IMR-90 (cell line): ENCODE measurements around the gene TOGARAM2. TPM values are rescaled to one million over a fixed set of nuclear protein-coding genes. Genes with fewer than 3 reads are reported as not detected.

Source experiments
- ATAC-seq: fragments of 200-7000 bp; cut with Tn5 transposase; 2 replicates; pipeline ENCODE4 v1.9.1; 2020; ENCODE audit warnings: low read depth, mild to moderate bottlenecking, moderate library complexity
- BruUV-seq: library from RNA; stranded (reverse); fragments of 400-500 nt; replicated peaks from 2 replicates; lab custom pipeline; 2021; lab: Mats Ljungman, UMichigan
- CTCF ChIA-PET: fragments of 300-600 bp; formaldehyde crosslinking; extraction: SDS; loops from one replicate; lab custom pipeline; 2021; ENCODE audit warnings: antibody characterized with exemption; lab: Yijun Ruan, JAX
- POLR2A ChIA-PET: fragments of 300-600 bp; sonication (Branson Sonifier 250); formaldehyde crosslinking; loops from one replicate; lab custom pipeline; 2022; ENCODE audit warnings: antibody characterized with exemption; ENCODE audit not compliant: unreplicated experiment; lab: Charles Lee
- DNase-seq: peaks from one replicate; pipeline ENCODE4 v3.0.0; 2013
- H2AFZ ChIP-seq: replicated peaks from 2 replicates; pipeline ENCODE3; 2013; ENCODE audit warnings: low read length, mild to moderate bottlenecking; ENCODE audit not compliant: poor library complexity
- H2AK5ac ChIP-seq: 2 replicates; pipeline ENCODE4 v1.6.1; 2013; ENCODE audit warnings: low read depth, low read length, inconsistent platforms
- H2AK9ac ChIP-seq: replicated peaks from 2 replicates; pipeline ENCODE3; 2013; ENCODE audit warnings: mild to moderate bottlenecking, low read depth, low read length, moderate library complexity; ENCODE audit not compliant: poor library complexity
- H2BK120ac ChIP-seq: 2 replicates; pipeline ENCODE4 v1.6.1; 2013; ENCODE audit warnings: low read depth, low read length, inconsistent platforms
- H2BK15ac ChIP-seq: 3 replicates; pipeline ENCODE4 v1.6.1; 2013; ENCODE audit warnings: low read depth, low read length, inconsistent platforms
- H2BK20ac ChIP-seq: 2 replicates; pipeline ENCODE4 v1.6.1; 2013; ENCODE audit warnings: low read depth, mild to moderate bottlenecking, inconsistent platforms, low read length, moderate library complexity
- H2BK5ac ChIP-seq: 2 replicates; pipeline ENCODE4 v1.6.1; 2013; ENCODE audit warnings: mild to moderate bottlenecking, low read depth, low read length, inconsistent platforms; ENCODE audit not compliant: poor library complexity, severe bottlenecking
- H3K14ac ChIP-seq: replicated peaks from 2 replicates; pipeline ENCODE4 v1.6.1; 2013; ENCODE audit warnings: low read depth, low read length, inconsistent platforms
- H3K18ac ChIP-seq: 2 replicates; pipeline ENCODE4 v1.6.1; 2013; ENCODE audit warnings: low read depth, low read length, control low read depth
- H3K23ac ChIP-seq: 2 replicates; pipeline ENCODE4 v1.6.1; 2013; ENCODE audit warnings: low read depth, low read length, inconsistent platforms
- H3K27ac ChIP-seq: 2 replicates; pipeline ENCODE4 v1.5.1; 2013; ENCODE audit warnings: mild to moderate bottlenecking, control low read depth, low read length; ENCODE audit not compliant: insufficient read depth
- H3K27me3 ChIP-seq: 2 replicates; pipeline ENCODE4 v1.6.1; 2013; ENCODE audit warnings: low read length; ENCODE audit not compliant: control insufficient read depth, insufficient read depth
- H3K36me3 ChIP-seq: 2 replicates; pipeline ENCODE4 v1.6.1; 2013; ENCODE audit warnings: low read length, mixed read lengths; ENCODE audit not compliant: control insufficient read depth, insufficient read depth
- H3K4ac ChIP-seq: 2 replicates; pipeline ENCODE4 v1.6.1; 2013; ENCODE audit warnings: low read depth, low read length, inconsistent platforms
- H3K4me1 ChIP-seq: 2 replicates; pipeline ENCODE4 v1.6.1; 2013; ENCODE audit warnings: low read length, mixed read lengths; ENCODE audit not compliant: control insufficient read depth, insufficient read depth
- H3K4me2 ChIP-seq: 2 replicates; pipeline ENCODE4 v1.6.1; 2013; ENCODE audit warnings: low read depth, mild to moderate bottlenecking, control low read depth, low read length, moderate library complexity
- H3K4me3 ChIP-seq: 2 replicates; pipeline ENCODE4 v1.5.1; 2013; ENCODE audit warnings: low read depth, mild to moderate bottlenecking, control low read depth, low read length, moderate library complexity; ENCODE audit not compliant: insufficient read depth
- H3K56ac ChIP-seq: 2 replicates; pipeline ENCODE4 v1.6.1; 2013; ENCODE audit warnings: low read length, inconsistent platforms; ENCODE audit not compliant: insufficient read depth; ENCODE audit errors: extremely low read depth
- H3K79me1 ChIP-seq, 2 experiments: 2 replicates each; pipeline ENCODE4 v1.6.1; 2013; ENCODE audit warnings: low read length in 2 of 2, inconsistent platforms in 1 of 2, low read depth in 1 of 2
- H3K9ac ChIP-seq: 2 replicates; pipeline ENCODE4 v1.6.1; 2013; ENCODE audit warnings: low read depth, low read length, control low read depth
- H3K9me1 ChIP-seq: 2 replicates; pipeline ENCODE4 v1.6.1; 2013; ENCODE audit warnings: low read length, inconsistent platforms; ENCODE audit not compliant: insufficient read depth
- H3K9me3 ChIP-seq: 2 replicates; pipeline ENCODE4 v1.6.1; 2013; ENCODE audit warnings: low read length; ENCODE audit not compliant: control insufficient read depth, insufficient read depth
- H4K20me1 ChIP-seq: 2 replicates; pipeline ENCODE4 v1.6.1; 2013; ENCODE audit warnings: low read length, inconsistent platforms; ENCODE audit not compliant: insufficient read depth
- H4K5ac ChIP-seq: 2 replicates; pipeline ENCODE4 v1.6.1; 2013; ENCODE audit warnings: mild to moderate bottlenecking, low read depth, low read length, control low read depth
- H4K8ac ChIP-seq, 2 experiments: 2 replicates each; pipeline ENCODE4 v1.6.1; 2013; ENCODE audit warnings: low read depth in 2 of 2, low read length in 2 of 2, control low read depth in 1 of 2, inconsistent platforms in 1 of 2
- H4K91ac ChIP-seq: 2 replicates; pipeline ENCODE4 v1.6.1; 2013; ENCODE audit warnings: low read depth, low read length, inconsistent platforms; ENCODE audit not compliant: insufficient read depth
- CEBPB ChIP-seq: IDR thresholded peaks from 2 replicates; pipeline ENCODE4 v1.6.1; 2012; ENCODE audit warnings: low read depth, low read length, improper control_type of control experiment
- MAFK ChIP-seq: IDR thresholded peaks from 2 replicates; pipeline ENCODE4 v1.6.1; 2012; ENCODE audit warnings: low read depth, low read length, improper control_type of control experiment
- MXI1 ChIP-seq: IDR thresholded peaks from 2 replicates; pipeline ENCODE4 v1.6.1; 2012; ENCODE audit warnings: low read depth, mild to moderate bottlenecking, low read length, moderate library complexity, borderline replicate concordance
- POLR2A ChIP-seq: IDR thresholded peaks from 2 replicates; pipeline ENCODE4 v1.6.1; 2012; ENCODE audit warnings: mild to moderate bottlenecking, low read depth, low read length
- RFX5 ChIP-seq: IDR thresholded peaks from 2 replicates; pipeline ENCODE4 v1.8.0; 2012; ENCODE audit warnings: low read depth, mild to moderate bottlenecking, low read length, moderate library complexity
- SMC3 ChIP-seq: fragments of 150-350 bp; IDR thresholded peaks from 2 replicates; pipeline ENCODE4 v1.6.1; 2016; ENCODE audit warnings: low read depth, mild to moderate bottlenecking, antibody characterized with exemption, low read length, moderate library complexity
- WGBS, 2 experiments: methylation state at CpG; one replicate each; pipeline versions ENCODE4 v1.1.5 to v1.1.7; 2013; ENCODE audit warnings: missing lambda C conversion rate in 2 of 2; ENCODE audit not compliant: insufficient read length in 1 of 2; ENCODE audit errors: extremely low coverage in 2 of 2; 5-methylcytosine and 5-hydroxymethylcytosine counted together
- dilution Hi-C: fragments of 300-500 bp; cut with HindIII; formaldehyde crosslinking; loops from one replicate; pipeline ENCODE4 v1.14.3; 2018; ENCODE audit warnings: low sequenced_read_pairs; ENCODE audit not compliant: unreplicated experiment
- in situ Hi-C: fragments of 300-500 bp; cut with MboI; formaldehyde crosslinking; loops from 3 replicates; pipeline ENCODE4 v1.14.3; 2019; ENCODE audit warnings: low sequenced_read_pairs, inconsistent platforms, mixed read lengths
- intact Hi-C: fragments of 100-400 bp; cut with micrococcal nuclease; formaldehyde crosslinking; loops from 2 replicates; pipeline ENCODE4 v1.10.0; 2022
- polyA plus RNA-seq, 3 experiments: library from polyadenylated mRNA; depleted of rRNA; stranded (reverse); fragments of >200 nt; gene quantifications; 2 replicates each; pipeline ENCODE4 v1.2.3, GENCODE V29; 2012; ENCODE audit warnings: low replicate concordance in 1 of 3
- total RNA-seq: library from RNA; depleted of rRNA; stranded (reverse); fragments of >200 nt; gene quantifications from 2 replicates; pipeline ENCODE4 v1.2.3, GENCODE V29; 2012

Gene TOGARAM2
- total and polyA plus RNA-seq, 2 of the 4 experiments (the other 2 are of a cell fraction): under 0.01 to 0.38 TPM

- no peak for ATAC-seq
- TF ChIP-seq POLR2A: no peak
- no peak for TF ChIP-seq MAFK
- TF ChIP-seq MXI1: no peak
- TF ChIP-seq SMC3: no peak
- TF ChIP-seq RFX5: no peak
- TF ChIP-seq CEBPB: no peak
- no peaks in the 10 kb centered on the region for H3K9me3 ChIP-seq
- H4K8ac ChIP-seq: no peak overlapping the region
- H2AFZ ChIP-seq: no peak overlapping the region
- H3K4me3 ChIP-seq: no peak overlapping the region
- dilution Hi-C loops: no loop called here
- H3K4me1 ChIP-seq: no peaks in the 10 kb centered on the region
- no peak overlapping the region for H4K91ac ChIP-seq
- H2BK20ac ChIP-seq: no peak overlapping the region
- no peaks in the 10 kb centered on the region for H3K79me1 ChIP-seq
- no peak for DNase-seq
- intact Hi-C loops: no loop called here
- H3K9ac ChIP-seq: no peak overlapping the region
- H3K18ac ChIP-seq: no peak overlapping the region
- H3K27me3 ChIP-seq: peaks cover 10% of the 10 kb centered on the region; the same call in 1 of the 2 replicates
- H2BK5ac ChIP-seq: no peak overlapping the region
- ChIA-PET POLR2A (no interaction called here), CTCF (no interaction called here)
- no peak overlapping the region for H3K4ac ChIP-seq
- H3K36me3 ChIP-seq: no peaks in the 10 kb centered on the region
- no peaks in the 10 kb centered on the region for H4K20me1 ChIP-seq
- H3K9me1 ChIP-seq: no peaks in the 10 kb centered on the region
- no peak overlapping the region for H3K4me2 ChIP-seq
- H3K23ac ChIP-seq: no peak overlapping the region
- H2BK15ac ChIP-seq: no peak overlapping the region
- whole genome bisulfite sequencing, 2 experiments: no CpG with 5 or more reads among the region's 1 CpG
- no peak overlapping the region for H2AK9ac ChIP-seq
- H3K14ac ChIP-seq: no peak overlapping the region
- H2AK5ac ChIP-seq: no peak overlapping the region
- no peak overlapping the region for H3K56ac ChIP-seq
- in situ Hi-C loops: no loop called here
- H4K5ac ChIP-seq: no peak overlapping the region
- H2BK120ac ChIP-seq: no peak overlapping the region
- no TSS peak for BruUV-seq
- H3K27ac ChIP-seq: no peak overlapping the region
Observed at GRCh38 chr2:29055601-29056000, 74.5 kb downstream of the TOGARAM2 start.
